Esophagus squamous epithelium (tissue), 5 donors: ENCODE data around the gene ATP2A2. TPM values are rescaled to one million over a fixed set of nuclear protein-coding genes. Genes with fewer than 3 reads are reported as not detected.

ENCODE experiments used
- DNase-seq: peaks from one replicate; lab custom pipeline; 2025; lab: John Stamatoyannopoulos, UW
- H3K27ac ChIP-seq, 4 donors: fragments of 200-600 bp; sonication (generic); one replicate each; pipeline ENCODE4 v1.5.1; 2016 to 2019; ENCODE audit warnings: mild to moderate bottlenecking in 1 of 4
- H3K27me3 ChIP-seq, 4 donors: fragments of 200-600 bp; sonication (generic); 1 replicate in 3 of 4; 2 replicates in 1 of 4; pipeline versions ENCODE4 v1.5.1 to v1.6.0; 2017 to 2021; ENCODE audit warnings: antibody characterized with exemption in 1 of 4
- H3K36me3 ChIP-seq, 3 donors: fragments of 200-600 bp; sonication (generic); one replicate each; pipeline ENCODE4 v1.5.1; 2016 to 2019
- H3K4me1 ChIP-seq, 3 donors: fragments of 200-600 bp; sonication (generic); one replicate each; pipeline ENCODE4 v1.5.1; 2017 to 2019
- H3K4me3 ChIP-seq, 4 donors: fragments of 200-600 bp; sonication (generic); 1 replicate in 3 of 4; 2 replicates in 1 of 4; pipeline ENCODE4 v1.5.1; 2016 to 2019; ENCODE audit warnings: mild to moderate bottlenecking in 2 of 4, moderate library complexity in 1 of 4
- H3K9me3 ChIP-seq, 3 donors: fragments of 200-600 bp; sonication (generic); one replicate each; pipeline ENCODE4 v1.5.1; 2016 to 2019
- CTCF ChIP-seq, 6 experiments: fragments of 450-650 bp in 4 of 6; fragments of 200-600 bp in 2 of 6; sonication (generic) in 2 of 6; IDR thresholded peaks; one replicate each; pipeline ENCODE4 v1.5.1; 2016 to 2019; ENCODE audit warnings: antibody characterized with exemption in 6 of 6, mild to moderate bottlenecking in 4 of 6, moderate library complexity in 4 of 6
- POLR2A ChIP-seq, 4 donors: fragments of 450-650 bp; IDR thresholded peaks; one replicate each; pipeline ENCODE4 v1.6.1; 2017; ENCODE audit warnings: antibody characterized with exemption in 4 of 4, mild to moderate bottlenecking in 4 of 4, moderate library complexity in 3 of 4
- WGBS, 2 donors: methylation state at CpG; one replicate each; pipeline ENCODE4 v1.1.5; 2018; 5-methylcytosine and 5-hydroxymethylcytosine counted together
- intact Hi-C: fragments of 100-400 bp; cut with DNase I; formaldehyde crosslinking; loops from one replicate; pipeline ENCODE4 v1.15.0; 2022
- total RNA-seq, 4 donors: library from RNA; depleted of rRNA; stranded (reverse); fragments of >200 nt; gene quantifications; one replicate each; pipeline ENCODE4 v1.1.0, GENCODE V29; 2016
- donor health status: DM: yes; HTN: yes; CAD: no.

The ATP2A2 gene
- total RNA-seq, 4 donors from 2014 or later: 147 to 263 (median 177) TPM

DNA sequence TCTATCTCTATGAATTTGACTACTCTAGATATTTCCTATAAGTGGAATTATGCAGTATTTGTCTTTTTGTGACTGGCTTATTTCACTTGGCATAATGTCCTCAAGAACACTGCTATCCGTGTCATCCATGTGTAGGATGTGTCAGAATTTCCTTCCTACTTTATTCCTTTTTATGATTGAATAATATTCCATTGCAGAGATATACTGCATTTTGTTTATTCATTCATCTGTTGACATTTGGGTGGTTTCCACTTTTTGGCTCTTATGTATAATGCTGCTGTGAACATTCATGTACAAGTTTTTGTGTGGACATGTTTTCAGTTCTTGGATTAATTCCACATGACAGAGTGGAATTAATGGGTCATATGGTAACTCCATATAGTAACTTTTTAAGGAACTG, 45.7 kb upstream of the ATP2A2 start:
- H3K4me3 ChIP-seq: no peak overlapping the region
- no peaks in the 10 kb centered on the region for H3K36me3 ChIP-seq
- intact Hi-C loops: no loop called here
- H3K27me3 ChIP-seq: no peaks in the 10 kb centered on the region
- TF ChIP-seq CTCF (IDR thresholded peaks at IDR 0.05) (no peak), POLR2A (IDR thresholded peaks at IDR 0.05) (no peak)
- DNase-seq: no peak
- no peaks in the 10 kb centered on the region for H3K9me3 ChIP-seq
- peaks cover 0 to 27% (median 0%) of the 10 kb centered on the region in 3 donors for H3K4me1 ChIP-seq
- 36 to 42% methylated on average over 1 of the region's 1 CpG for WGBS, 2 donors
- H3K27ac ChIP-seq: peak overlapping the region in 3 of 4 donors; percentile 29 to 48 (median 45)

GRCh38 chr12:110243227-110243626, 37.8 kb upstream of the ATP2A2 start:
- no peaks in the 10 kb centered on the region for H3K36me3 ChIP-seq
- WGBS, 2 donors: 85 to 88% methylated on average over 5 of the region's 5 CpGs
- intact Hi-C loops: no loop called here
- TF ChIP-seq CTCF (IDR thresholded peaks at IDR 0.05) (no peak), POLR2A (IDR thresholded peaks at IDR 0.05) (no peak)
- H3K27ac ChIP-seq: no peak overlapping the region
- no peak for DNase-seq
- H3K4me1 ChIP-seq: peaks cover 23 to 38% (median 24%) of the 10 kb centered on the region in 3 donors
- no peaks in the 10 kb centered on the region for H3K9me3 ChIP-seq
- no peak overlapping the region for H3K4me3 ChIP-seq
- H3K27me3 ChIP-seq: no peaks in the 10 kb centered on the region

DNA sequence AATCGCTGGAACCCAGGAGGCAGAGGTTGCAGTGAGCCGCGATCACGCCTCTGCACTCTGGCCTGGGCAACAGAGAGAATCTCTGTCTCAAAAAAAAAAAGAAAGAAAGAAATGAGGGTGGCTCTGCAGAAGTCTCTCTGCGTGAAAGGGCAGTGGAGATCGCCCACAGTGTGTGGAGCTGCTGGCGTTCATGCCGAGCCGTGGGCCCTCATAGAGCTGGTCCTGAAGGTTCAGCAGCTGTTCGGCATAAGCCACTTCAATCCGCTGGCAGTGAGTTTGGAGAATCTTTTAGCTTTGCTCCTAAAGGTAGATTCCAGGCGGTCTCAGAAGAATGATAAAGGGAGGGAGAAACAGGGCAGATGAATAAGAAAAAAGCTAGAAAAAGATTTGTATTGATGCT, 36.7 kb upstream of the ATP2A2 start:
- H3K4me1 ChIP-seq: peaks cover 34 to 49% (median 35%) of the 10 kb centered on the region in 3 donors
- TF ChIP-seq POLR2A (IDR thresholded peaks at IDR 0.05): no peak
- no peak for TF ChIP-seq CTCF (IDR thresholded peaks at IDR 0.05)
- H3K36me3 ChIP-seq: no peaks in the 10 kb centered on the region
- H3K27me3 ChIP-seq: no peaks in the 10 kb centered on the region
- no peaks in the 10 kb centered on the region for H3K9me3 ChIP-seq
- intact Hi-C loops: no loop called here
- no peak overlapping the region for H3K27ac ChIP-seq
- DNase-seq: no peak
- 90 to 91% methylated on average over 12 of the region's 12 CpGs for WGBS, 2 donors
- no peak overlapping the region for H3K4me3 ChIP-seq

DNA sequence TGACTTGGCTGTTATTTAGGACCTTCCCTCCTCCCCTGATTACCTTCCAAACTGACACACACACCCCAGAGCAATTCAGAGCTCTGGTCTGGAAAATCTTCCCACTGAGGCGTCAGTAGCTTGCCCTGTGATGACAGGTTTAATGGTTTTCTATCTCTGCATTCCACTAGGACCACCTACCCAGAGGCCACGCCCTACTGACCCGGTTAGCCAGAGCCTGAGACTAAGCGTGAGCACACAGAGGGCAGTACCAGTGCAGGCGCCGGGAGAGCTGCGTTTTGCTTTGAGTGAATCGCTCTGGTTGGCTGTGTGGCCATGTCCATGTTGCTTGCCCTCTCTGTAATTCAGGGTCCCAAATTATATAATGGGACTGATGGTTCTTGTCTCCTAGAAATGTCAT, 36.2 kb upstream of the ATP2A2 start:
- TF ChIP-seq POLR2A (IDR thresholded peaks at IDR 0.05): no peak
- no peak for TF ChIP-seq CTCF (IDR thresholded peaks at IDR 0.05)
- Histone ChIP-seq H3K27ac (peak overlapping the region in 1 of 4 donors; percentile 96), H3K9me3 (no peaks in the 10 kb centered on the region), H3K4me3 (no peak overlapping the region), H3K36me3 (no peaks in the 10 kb centered on the region), H3K4me1 (peaks cover 35 to 54% (median 38%) of the 10 kb centered on the region in 3 donors), H3K27me3 (no peaks in the 10 kb centered on the region)
- DNase-seq: no peak
- WGBS, 2 donors: 36 to 83% methylated on average over 5 to 8 of the region's 8 CpGs
- intact Hi-C loops: no loop called here

- peak overlapping the region in 3 of 4 donors; percentile 89 to 96 (median 94) for H3K27ac ChIP-seq
- peak in 5 of 6 experiments; percentile 29 to 69 (median 36) for TF ChIP-seq CTCF (IDR thresholded peaks at IDR 0.05)
- no peak for TF ChIP-seq POLR2A (IDR thresholded peaks at IDR 0.05)
- no peaks in the 10 kb centered on the region for H3K27me3 ChIP-seq
- no peaks in the 10 kb centered on the region for H3K9me3 ChIP-seq
- H3K4me3 ChIP-seq: no peak overlapping the region
- intact Hi-C loops: no loop called here
- 38 to 58% methylated on average over 3 of the region's 3 CpGs for WGBS, 2 donors
- peaks cover 38 to 59% (median 44%) of the 10 kb centered on the region in 3 donors for H3K4me1 ChIP-seq
- DNase-seq: no peak
- no peaks in the 10 kb centered on the region for H3K36me3 ChIP-seq
These were observed 35.7 kb upstream of the ATP2A2 start for GRCh38 chr12:110245369-110245772.
